Trophoblast cell (in vitro differentiated cells and primary cell): Measurements from ENCODE around the gene LGALS9B.
"Not testable (repeated sequence)": the region's sequence is repeated elsewhere in the genome, so short reads cannot be mapped to it uniquely, and the experiment has no call there.

Experiments used
- DNase-seq, 2 donors: peaks; one replicate each; pipeline ENCODE4 v3.0.0-alpha.2; 2016
- H2AFZ ChIP-seq: 2 replicates; pipeline ENCODE4 v1.6.1; 2013; ENCODE audit warnings: low read length, moderate library complexity, mild to moderate bottlenecking; ENCODE audit not compliant: insufficient read depth, poor library complexity
- H2AK5ac ChIP-seq: 2 replicates; pipeline ENCODE4 v1.6.1; 2013; ENCODE audit warnings: mild to moderate bottlenecking, low read length
- H2BK120ac ChIP-seq: 2 replicates; pipeline ENCODE4 v1.6.1; 2013; ENCODE audit warnings: low read length, mild to moderate bottlenecking, moderate library complexity; ENCODE audit not compliant: insufficient read depth, poor library complexity
- H2BK12ac ChIP-seq: 2 replicates; pipeline ENCODE4 v1.6.1; 2013; ENCODE audit warnings: mild to moderate bottlenecking, low read length, moderate library complexity
- H2BK5ac ChIP-seq: 2 replicates; pipeline ENCODE4 v1.6.1; 2013; ENCODE audit warnings: low read length, low read depth, moderate library complexity, mild to moderate bottlenecking; ENCODE audit not compliant: poor library complexity
- H3K14ac ChIP-seq: 2 replicates; pipeline ENCODE4 v1.6.1; 2013; ENCODE audit warnings: mild to moderate bottlenecking, low read length
- H3K18ac ChIP-seq: 2 replicates; pipeline ENCODE4 v1.6.1; 2013; ENCODE audit warnings: mild to moderate bottlenecking, low read length
- H3K23ac ChIP-seq: 2 replicates; pipeline ENCODE4 v1.6.1; 2013; ENCODE audit warnings: low read length
- H3K27ac ChIP-seq: 2 replicates; pipeline ENCODE4 v1.5.1; 2013; ENCODE audit warnings: low read depth, mild to moderate bottlenecking, inconsistent platforms, low read length, moderate library complexity
- H3K27me3 ChIP-seq: 2 replicates; pipeline ENCODE4 v1.6.1; 2013; ENCODE audit warnings: inconsistent platforms, mild to moderate bottlenecking, low read length, moderate library complexity; ENCODE audit not compliant: insufficient read depth
- H3K36me3 ChIP-seq, 2 experiments: 1 replicate in 1 of 2; 2 replicates in 1 of 2; pipeline ENCODE4 v1.6.1; 2013; ENCODE audit warnings: low read length in 2 of 2, mild to moderate bottlenecking in 2 of 2, moderate library complexity in 1 of 2; ENCODE audit not compliant: insufficient read depth in 2 of 2, control insufficient read depth in 1 of 2
- H3K4ac ChIP-seq: 2 replicates; pipeline ENCODE4 v1.6.1; 2013; ENCODE audit warnings: low read depth, mild to moderate bottlenecking, low read length, moderate library complexity
- H3K4me1 ChIP-seq, 2 experiments: 1 replicate in 1 of 2; 2 replicates in 1 of 2; pipeline ENCODE4 v1.6.1; 2013; ENCODE audit warnings: low read length in 2 of 2, mild to moderate bottlenecking in 2 of 2, moderate library complexity in 1 of 2; ENCODE audit not compliant: insufficient read depth in 2 of 2, control insufficient read depth in 1 of 2
- H3K4me2 ChIP-seq: 2 replicates; pipeline ENCODE4 v1.6.1; 2013; ENCODE audit warnings: inconsistent platforms, mild to moderate bottlenecking, low read length, moderate library complexity
- H3K4me3 ChIP-seq: 2 replicates; pipeline ENCODE4 v1.5.1; 2013; ENCODE audit warnings: mild to moderate bottlenecking, low read depth, low read length, inconsistent platforms
- H3K79me1 ChIP-seq: one replicate; pipeline ENCODE4 v1.6.1; 2013; ENCODE audit warnings: low read length
- H3K79me2 ChIP-seq: 2 replicates; pipeline ENCODE4 v1.6.1; 2013; ENCODE audit warnings: low read length, mild to moderate bottlenecking; ENCODE audit not compliant: control insufficient read depth, insufficient read depth, poor library complexity
- H3K9ac ChIP-seq: 2 replicates; pipeline ENCODE4 v1.6.1; 2013; ENCODE audit warnings: mild to moderate bottlenecking, low read length
- H3K9me3 ChIP-seq: 2 replicates; pipeline ENCODE4 v1.6.1; 2013; ENCODE audit warnings: low read depth, mild to moderate bottlenecking, control low read depth, inconsistent platforms, low read length; ENCODE audit not compliant: insufficient read depth
- H4K12ac ChIP-seq: 2 replicates; pipeline ENCODE4 v1.6.1; 2013; ENCODE audit warnings: low read depth, mild to moderate bottlenecking, low read length, moderate library complexity
- H4K8ac ChIP-seq: 2 replicates; pipeline ENCODE4 v1.6.1; 2013; ENCODE audit warnings: low read depth, mild to moderate bottlenecking, low read length, moderate library complexity
- H4K91ac ChIP-seq: one replicate; pipeline ENCODE4 v1.6.1; 2013; ENCODE audit warnings: low read depth, mild to moderate bottlenecking, low read length, moderate library complexity
- WGBS: extraction: QIAGEN DNeasy Blood & Tissue Kit; methylation state at CpG from one replicate; pipeline ENCODE4 v1.1.7; 2013; ENCODE audit warnings: missing lambda C conversion rate; ENCODE audit not compliant: insufficient read length, insufficient coverage; ENCODE audit errors: extremely low coverage; 5-methylcytosine and 5-hydroxymethylcytosine counted together

The LGALS9B gene

DNA sequence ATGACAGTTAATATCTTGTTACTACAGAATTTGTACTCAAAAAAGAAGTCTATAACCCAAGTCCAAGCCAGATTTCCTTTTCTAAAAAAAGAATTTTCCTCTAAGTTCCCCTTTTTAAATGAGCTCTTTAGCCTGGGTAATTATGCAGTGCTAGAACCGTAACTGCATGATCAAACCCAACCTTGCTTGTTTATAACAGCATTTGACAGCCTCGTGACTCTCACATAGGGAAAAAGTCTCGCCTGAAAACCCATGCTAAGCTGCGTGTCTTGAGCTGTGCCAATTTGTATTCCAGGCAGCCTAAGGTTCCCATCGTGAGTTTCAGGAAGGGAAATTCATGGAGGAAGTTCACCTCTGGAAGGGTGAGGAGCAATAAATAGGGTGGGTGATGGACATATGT lies 44.5 kb downstream of the LGALS9B start:
- H4K91ac ChIP-seq, H3K4ac ChIP-seq, H3K27me3 ChIP-seq, H3K4me1 ChIP-seq, H4K8ac ChIP-seq, H3K27ac ChIP-seq, H3K79me2 ChIP-seq, H3K18ac ChIP-seq, H2BK12ac ChIP-seq, H3K23ac ChIP-seq, DNase-seq, H2AK5ac ChIP-seq, H4K12ac ChIP-seq, H3K4me3 ChIP-seq, H3K9ac ChIP-seq, H3K9me3 ChIP-seq, H3K79me1 ChIP-seq, H3K36me3 ChIP-seq, H2AFZ ChIP-seq, H3K14ac ChIP-seq, H3K4me2 ChIP-seq, H2BK120ac ChIP-seq, H2BK5ac ChIP-seq: not testable (repeated sequence)
- WGBS = no CpG with 5 or more reads among the region's 5 CpGs

DNA sequence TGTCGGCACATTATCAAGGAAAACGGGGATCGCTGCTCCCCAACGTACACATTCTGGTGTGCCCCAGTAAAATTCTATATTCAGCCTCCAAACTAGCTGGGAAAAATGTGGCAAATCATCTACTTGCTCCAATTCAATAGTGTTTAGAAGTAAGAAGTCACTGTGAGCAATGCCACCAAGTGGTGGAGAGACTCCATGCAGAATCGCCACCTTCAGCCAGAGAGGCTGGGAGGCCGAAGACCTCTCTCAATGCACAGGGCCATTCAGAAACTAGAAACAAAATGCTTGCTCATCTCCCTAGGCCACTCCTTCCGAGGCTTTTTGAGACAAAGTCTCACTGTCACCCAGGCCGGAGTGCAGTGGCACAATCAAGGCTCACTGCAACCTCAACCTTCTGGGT lies 48.5 kb downstream of the LGALS9B start:
- not testable (repeated sequence) for H2AK5ac ChIP-seq, H3K14ac ChIP-seq, H3K18ac ChIP-seq, H4K12ac ChIP-seq, H3K79me1 ChIP-seq, H3K4me2 ChIP-seq, H3K27ac ChIP-seq, H2AFZ ChIP-seq, H3K36me3 ChIP-seq, H3K4me3 ChIP-seq, H3K27me3 ChIP-seq, H2BK12ac ChIP-seq, H2BK5ac ChIP-seq, H3K79me2 ChIP-seq, H3K23ac ChIP-seq, H4K91ac ChIP-seq, H3K4me1 ChIP-seq, H2BK120ac ChIP-seq, DNase-seq, H4K8ac ChIP-seq, H3K9me3 ChIP-seq, H3K4ac ChIP-seq, H3K9ac ChIP-seq
- WGBS = no CpG with 5 or more reads among the region's 8 CpGs

GRCh38 chr17:20417492-20418080 lies 49.8 kb downstream of the LGALS9B start:
- H3K79me2 ChIP-seq, DNase-seq, H2BK12ac ChIP-seq, H4K12ac ChIP-seq, H3K79me1 ChIP-seq, H2AFZ ChIP-seq, H3K4me2 ChIP-seq, H3K4me3 ChIP-seq, H3K9ac ChIP-seq, H2AK5ac ChIP-seq, H3K36me3 ChIP-seq, H3K23ac ChIP-seq, H3K4me1 ChIP-seq, H2BK5ac ChIP-seq, H3K14ac ChIP-seq, H3K9me3 ChIP-seq, H2BK120ac ChIP-seq, H3K4ac ChIP-seq, H4K91ac ChIP-seq, H3K18ac ChIP-seq, H3K27me3 ChIP-seq, H4K8ac ChIP-seq, H3K27ac ChIP-seq: not testable (repeated sequence)
- no CpG with 5 or more reads among the region's 7 CpGs for WGBS

GRCh38 chr17:20416381-20416911 lies 50.9 kb downstream of the LGALS9B start:
- not testable (repeated sequence) for H3K4me2 ChIP-seq

More at GRCh38 chr17:20416381-20416911, 50.9 kb downstream of the LGALS9B start:
- H2AFZ ChIP-seq, H3K79me2 ChIP-seq, H3K9me3 ChIP-seq, H4K8ac ChIP-seq, H3K27me3 ChIP-seq, H2BK12ac ChIP-seq, H2BK5ac ChIP-seq, H2AK5ac ChIP-seq, H3K9ac ChIP-seq, H3K36me3 ChIP-seq, DNase-seq, H3K4me3 ChIP-seq, H4K12ac ChIP-seq, H3K4me1 ChIP-seq, H3K4ac ChIP-seq, H3K14ac ChIP-seq, H3K79me1 ChIP-seq, H3K18ac ChIP-seq, H4K91ac ChIP-seq, H3K23ac ChIP-seq, H3K27ac ChIP-seq, H2BK120ac ChIP-seq: not testable (repeated sequence)
- WGBS = no CpG with 5 or more reads among the region's 8 CpGs
